Measurements from ENCODE around the gene SULT1A3.

DNA sequence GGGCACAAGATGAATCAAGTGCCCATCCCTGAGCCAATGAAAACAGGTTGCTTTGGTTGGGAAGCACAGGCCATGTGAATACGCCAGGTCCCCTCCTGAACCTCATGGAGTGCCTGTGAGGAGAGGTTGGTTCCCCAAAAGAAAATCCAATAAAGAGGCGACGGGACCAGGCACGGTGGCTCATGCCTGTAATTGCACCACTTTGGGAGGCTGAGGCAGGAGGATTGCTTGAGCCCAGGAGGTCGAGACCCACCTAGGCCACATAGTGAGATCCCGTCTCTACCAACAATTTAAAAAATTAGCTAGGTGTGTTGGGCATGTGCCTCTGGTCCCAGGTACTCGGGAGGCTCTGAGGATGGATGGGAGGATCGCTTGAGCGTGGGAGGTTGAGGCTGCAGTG, 19.1 kb upstream of the SULT1A3 start:
- TF ChIP-seq, protein P1, sequence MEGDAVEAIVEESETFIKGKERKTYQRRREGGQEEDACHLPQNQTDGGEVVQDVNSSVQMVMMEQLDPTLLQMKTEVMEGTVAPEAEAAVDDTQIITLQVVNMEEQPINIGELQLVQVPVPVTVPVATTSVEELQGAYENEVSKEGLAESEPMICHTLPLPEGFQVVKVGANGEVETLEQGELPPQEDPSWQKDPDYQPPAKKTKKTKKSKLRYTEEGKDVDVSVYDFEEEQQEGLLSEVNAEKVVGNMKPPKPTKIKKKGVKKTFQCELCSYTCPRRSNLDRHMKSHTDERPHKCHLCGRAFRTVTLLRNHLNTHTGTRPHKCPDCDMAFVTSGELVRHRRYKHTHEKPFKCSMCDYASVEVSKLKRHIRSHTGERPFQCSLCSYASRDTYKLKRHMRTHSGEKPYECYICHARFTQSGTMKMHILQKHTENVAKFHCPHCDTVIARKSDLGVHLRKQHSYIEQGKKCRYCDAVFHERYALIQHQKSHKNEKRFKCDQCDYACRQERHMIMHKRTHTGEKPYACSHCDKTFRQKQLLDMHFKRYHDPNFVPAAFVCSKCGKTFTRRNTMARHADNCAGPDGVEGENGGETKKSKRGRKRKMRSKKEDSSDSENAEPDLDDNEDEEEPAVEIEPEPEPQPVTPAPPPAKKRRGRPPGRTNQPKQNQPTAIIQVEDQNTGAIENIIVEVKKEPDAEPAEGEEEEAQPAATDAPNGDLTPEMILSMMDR (conservative IDR thresholded peaks at IDR 0.05; ENCODE audit: low read length) = no peak
- no peak for TF ChIP-seq EZH2phosphoT487 (IDR thresholded peaks at IDR 0.05; ENCODE audit: borderline replicate concordance, low read depth, low read length)
